SHP77 (cell line): ENCODE measurements around the gene CARMIL1.

Source experiments
- DNase-seq, 2 experiments: peaks; one replicate each; lab custom pipeline; 2025; lab: John Stamatoyannopoulos, UW

Gene CARMIL1

GRCh38 chr6:25477006-25477590, 197.9 kb downstream of the CARMIL1 start:
- DNase-seq: no peak

GRCh38 chr6:25478973-25479372, 199.8 kb downstream of the CARMIL1 start:
- DNase-seq: no peak

- DNase-seq: no peak
Measured at GRCh38 chr6:25481267-25481666, 202.1 kb downstream of the CARMIL1 start.

GRCh38 chr6:25482996-25483395, 203.8 kb downstream of the CARMIL1 start:
- DNase-seq: no peak

- DNase-seq: no peak
Measured at GRCh38 chr6:25483943-25484342, 204.8 kb downstream of the CARMIL1 start.

GRCh38 chr6:25484900-25485299, 205.7 kb downstream of the CARMIL1 start:
- no peak for DNase-seq

GRCh38 chr6:25485821-25486534, 206.8 kb downstream of the CARMIL1 start:
- DNase-seq: peak; percentile 66 to 81

GRCh38 chr6:25486550-25486949, 207.4 kb downstream of the CARMIL1 start:
- no peak for DNase-seq

GRCh38 chr6:25487012-25487411, 207.8 kb downstream of the CARMIL1 start:
- DNase-seq: no peak

- no peak for DNase-seq
Measured at GRCh38 chr6:25488156-25488555, 209.0 kb downstream of the CARMIL1 start.

- no peak for DNase-seq
Measured at GRCh38 chr6:25489399-25489798, 210.2 kb downstream of the CARMIL1 start.

GRCh38 chr6:25490018-25490801, 211.0 kb downstream of the CARMIL1 start:
- peak; percentile 79 to 87 for DNase-seq

- DNase-seq: no peak
Measured at GRCh38 chr6:25492951-25493350, 213.8 kb downstream of the CARMIL1 start.

GRCh38 chr6:25494469-25494868, 215.3 kb downstream of the CARMIL1 start:
- DNase-seq: no peak

- DNase-seq: no peak
Measured at GRCh38 chr6:25497383-25498040, 218.3 kb downstream of the CARMIL1 start.

GRCh38 chr6:25498505-25498904, 219.3 kb downstream of the CARMIL1 start:
- no peak for DNase-seq

- no peak for DNase-seq
Measured at GRCh38 chr6:25499615-25500235, 220.6 kb downstream of the CARMIL1 start.

GRCh38 chr6:25503686-25504085, 224.5 kb downstream of the CARMIL1 start:
- no peak for DNase-seq

- DNase-seq: no peak
Measured at GRCh38 chr6:25504661-25505060, 225.5 kb downstream of the CARMIL1 start.

GRCh38 chr6:25506020-25506419, 226.8 kb downstream of the CARMIL1 start:
- DNase-seq: no peak

- no peak for DNase-seq
Measured at GRCh38 chr6:25508051-25508450, 228.9 kb downstream of the CARMIL1 start.

GRCh38 chr6:25511376-25511775, 232.2 kb downstream of the CARMIL1 start:
- no peak for DNase-seq
